HL-60/S4 treated with retinoic acid at 250 ng/mL for 4 days and 3 days (cell line): ENCODE measurements around the gene TPPP2.

Source experiments
- in situ Hi-C: fragments of 300-500 bp; cut with MboI; formaldehyde crosslinking; loops from 2 replicates; pipeline ENCODE4 v1.7.0; 2022; ENCODE audit warnings: low sequenced_read_pairs

Gene TPPP2

DNA sequence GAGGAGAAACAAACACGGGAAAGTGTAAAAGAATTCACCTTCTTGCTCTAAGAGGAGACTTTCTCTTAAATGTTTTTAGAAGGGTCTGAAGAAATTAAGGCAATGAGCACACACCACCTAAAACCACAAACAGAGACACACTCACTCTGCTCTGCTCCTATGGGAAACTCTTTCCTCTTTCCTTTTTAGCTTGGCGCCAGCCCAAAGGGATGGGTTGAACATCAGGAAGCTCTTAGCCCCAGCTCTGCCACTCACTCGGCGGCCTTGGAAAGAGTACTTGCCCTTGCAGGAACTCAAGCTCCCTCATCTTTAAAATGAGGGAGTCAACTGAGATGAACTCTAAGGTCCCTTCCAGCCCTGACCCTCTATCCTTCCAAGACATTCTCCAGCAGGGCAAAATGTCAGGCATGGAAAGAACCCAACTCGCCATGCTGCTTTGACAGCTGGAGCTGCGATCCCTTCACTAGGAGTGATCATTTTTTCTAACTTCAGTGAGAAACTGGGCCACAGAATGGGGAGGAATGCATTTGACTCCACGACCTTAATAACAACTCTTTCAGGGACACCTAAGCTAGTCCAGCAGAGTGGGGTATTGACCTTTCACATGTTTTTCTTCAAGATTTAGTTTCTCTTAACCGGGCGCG, 26.6 kb downstream of the TPPP2 start:
- in situ Hi-C loops: no loop called here

DNA sequence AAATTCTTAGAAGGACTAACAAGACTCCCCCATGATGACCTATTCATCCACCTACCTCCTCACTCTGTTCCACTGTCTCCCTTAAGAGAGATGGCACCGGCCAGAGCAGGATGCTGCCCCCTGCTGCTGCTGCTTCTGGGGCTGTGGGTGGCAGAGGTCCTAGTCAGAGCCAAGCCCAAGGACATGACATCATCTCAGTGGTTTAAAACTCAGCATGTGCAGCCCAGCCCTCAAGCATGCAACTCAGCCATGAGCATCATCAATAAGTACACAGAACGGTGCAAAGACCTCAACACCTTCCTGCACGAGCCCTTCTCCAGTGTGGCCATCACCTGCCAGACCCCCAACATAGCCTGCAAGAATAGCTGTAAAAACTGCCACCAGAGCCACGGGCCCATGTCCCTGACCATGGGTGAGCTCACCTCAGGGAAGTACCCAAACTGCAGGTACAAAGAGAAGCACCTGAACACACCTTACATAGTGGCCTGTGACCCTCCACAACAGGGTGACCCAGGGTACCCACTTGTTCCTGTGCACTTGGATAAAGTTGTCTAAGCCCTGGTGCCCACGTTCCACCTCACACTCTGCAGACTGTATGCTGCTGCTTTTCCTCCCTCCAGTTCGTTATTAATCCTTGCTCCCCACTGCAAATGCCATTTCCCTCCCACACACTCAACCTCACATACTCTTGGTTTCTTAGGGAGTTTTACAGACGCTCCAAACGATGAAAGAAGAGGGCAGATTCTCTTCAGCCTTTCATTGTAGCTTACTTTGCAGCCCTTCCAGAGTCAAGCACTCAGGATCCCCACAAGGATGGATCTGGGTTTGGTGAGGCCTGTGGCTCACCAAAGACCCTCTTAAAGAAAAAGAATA, 28.0 kb downstream of the TPPP2 start, which contains the start of gene RNASE8:
RNASE8 (plus strand) TSS at position 20 of the 873 bp plus-strand sequence; CDS start at position 91, 71 bp downstream.
- in situ Hi-C loops: no loop called here

DNA sequence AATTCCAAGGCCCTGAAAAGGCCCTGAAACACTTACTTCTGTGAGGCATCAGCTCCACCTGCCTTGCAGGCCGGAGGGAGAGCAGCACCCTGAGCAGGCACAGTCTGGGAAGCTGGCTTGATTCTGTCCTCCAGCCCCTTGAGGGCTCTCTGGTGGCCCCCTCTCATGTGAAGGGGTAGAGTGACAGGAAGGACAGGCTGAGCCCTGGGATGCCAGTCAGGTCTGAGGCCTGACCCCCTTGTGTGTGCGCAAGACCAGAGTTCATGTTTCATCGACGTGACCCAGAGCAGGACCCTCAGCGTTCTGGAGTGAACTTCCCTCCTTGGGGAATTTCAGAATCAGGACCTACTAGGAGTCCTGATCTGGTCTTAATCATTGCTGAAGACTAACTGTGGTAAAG, 28.9 kb downstream of the TPPP2 start:
- in situ Hi-C loops: no loop called here

DNA sequence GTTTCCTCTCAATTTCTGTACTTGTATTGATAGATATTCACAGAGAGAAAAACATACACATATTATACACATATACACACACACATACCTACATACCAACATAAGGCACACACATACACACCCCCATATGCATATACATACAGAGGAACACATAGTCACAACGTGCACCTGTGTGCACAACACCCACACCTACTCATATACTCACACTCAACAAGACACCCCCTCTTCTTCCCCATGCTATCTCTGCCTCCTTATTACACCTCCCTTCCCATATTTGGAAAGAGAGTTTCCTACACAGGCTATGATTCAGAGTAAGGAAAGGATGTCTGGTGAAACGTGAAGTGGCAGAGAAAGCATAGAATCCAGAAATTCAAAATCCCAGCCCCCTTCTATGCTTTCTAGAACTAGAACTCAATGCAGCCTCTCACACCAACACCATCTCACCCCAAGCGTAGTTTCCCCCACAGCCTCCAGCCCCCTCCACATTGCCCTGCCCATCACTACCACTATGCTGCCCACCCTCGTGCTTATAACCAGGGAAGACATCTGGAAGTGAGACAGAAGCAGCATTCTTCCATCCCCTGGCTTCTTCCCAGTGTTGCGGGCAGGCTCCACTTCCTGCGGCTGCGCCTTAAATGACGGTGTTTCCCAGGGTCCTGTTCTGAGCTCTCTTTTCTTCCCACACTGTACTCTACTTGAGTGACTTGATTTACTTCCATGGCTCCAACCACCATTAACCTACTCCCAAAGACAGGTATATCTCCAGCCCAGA, 30.0 kb downstream of the TPPP2 start:
- in situ Hi-C loops: no loop called here

DNA sequence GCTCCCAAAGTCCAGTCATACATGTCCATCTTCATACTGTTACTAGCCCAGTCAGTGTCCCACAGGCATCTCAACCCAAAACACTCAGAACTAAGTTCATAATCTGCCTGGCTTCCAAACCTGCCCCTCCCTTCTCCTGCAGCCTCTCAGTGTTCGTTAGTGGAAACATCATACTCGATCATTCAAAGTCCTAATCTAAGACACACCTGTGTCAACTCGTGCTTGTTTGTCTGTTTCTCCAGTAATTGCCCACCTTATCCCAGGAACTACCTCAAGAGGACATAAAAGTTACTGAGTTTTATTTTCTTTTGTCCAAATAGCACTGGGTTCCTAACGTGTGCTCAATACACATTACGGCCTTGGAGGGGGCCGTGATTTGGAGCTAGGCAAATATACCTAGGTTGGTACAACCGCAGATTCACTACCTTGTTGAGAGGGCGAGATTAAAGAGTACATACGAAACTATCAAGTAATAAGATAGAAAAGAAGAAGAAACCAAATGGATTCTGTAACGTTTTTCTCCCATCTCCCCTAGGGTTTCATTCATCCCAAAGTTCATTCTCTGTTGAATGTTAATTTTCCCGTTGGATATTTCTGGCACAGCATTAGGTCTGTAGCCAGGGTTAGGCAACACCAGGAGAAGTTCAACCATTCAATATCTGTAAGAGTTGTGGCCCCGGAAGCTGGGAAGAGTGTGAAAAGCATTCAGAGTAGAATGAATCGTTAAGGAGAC, 30.8 kb downstream of the TPPP2 start:
- in situ Hi-C loops: no loop called here

DNA sequence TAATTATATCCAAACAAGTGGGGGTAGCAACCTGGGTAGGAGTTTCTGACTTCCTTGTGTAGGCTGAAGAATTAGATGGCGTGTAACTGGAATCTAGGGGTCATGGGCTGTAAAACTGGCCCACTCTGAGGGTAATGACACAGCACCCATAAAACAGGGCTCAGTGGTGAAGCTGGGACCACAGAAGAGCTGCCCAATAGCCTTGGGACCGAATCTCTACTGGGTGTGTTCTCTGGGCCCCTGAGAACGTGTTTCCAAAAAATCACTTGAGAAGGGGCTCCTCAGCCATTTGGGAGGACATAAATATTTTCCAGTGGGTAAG, 31.3 kb downstream of the TPPP2 start:
- in situ Hi-C loops: no loop called here

DNA sequence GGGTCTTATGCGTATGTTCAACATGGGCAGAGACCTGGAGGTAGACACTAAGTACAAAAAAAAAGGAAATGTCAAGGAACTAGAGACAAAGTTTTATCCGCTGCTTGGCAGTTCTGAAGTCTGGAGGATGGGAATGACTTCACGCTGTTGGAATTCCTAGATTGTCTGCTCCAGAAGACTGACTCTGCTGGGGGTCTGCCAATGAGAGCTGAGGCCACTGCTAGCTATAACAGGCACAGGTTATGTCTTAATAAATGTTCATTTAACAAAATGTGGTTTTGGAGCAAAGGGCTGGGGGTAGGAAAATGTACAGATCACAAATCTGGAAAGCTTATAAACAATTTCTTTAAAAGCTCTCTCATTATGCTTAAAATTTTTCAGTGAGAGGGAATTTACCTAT, 33.5 kb downstream of the TPPP2 start:
- in situ Hi-C loops: no loop called here

DNA sequence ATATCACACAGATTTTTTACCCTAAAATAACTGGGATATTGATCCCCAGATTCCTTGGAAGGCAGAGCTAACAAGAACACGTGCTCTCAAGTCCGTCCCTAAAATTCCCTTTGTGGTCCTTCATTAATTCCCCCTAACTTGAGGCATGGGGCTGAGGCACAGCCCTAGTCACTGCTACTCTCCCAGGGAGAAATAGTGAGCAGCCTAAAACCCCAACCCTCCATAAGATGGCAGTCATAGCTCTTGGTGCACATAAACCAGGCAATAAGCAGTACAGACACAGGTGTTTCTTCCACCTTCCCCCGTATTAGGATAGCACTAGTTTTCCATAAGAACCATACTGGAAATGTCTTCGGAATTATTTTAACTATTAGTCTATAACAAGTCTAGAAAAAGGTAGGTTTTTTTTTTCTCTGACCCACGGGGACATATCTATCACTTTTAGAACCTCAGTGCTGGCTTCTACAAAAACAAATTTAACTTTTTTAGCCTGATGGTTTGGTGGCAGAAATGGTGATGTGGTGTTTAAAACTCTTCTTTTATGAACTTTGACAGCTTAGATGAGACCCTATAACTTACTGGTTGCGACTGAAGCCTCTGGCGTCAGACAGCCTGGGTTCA, 37.0 kb downstream of the TPPP2 start:
- in situ Hi-C loops: no loop called here

DNA sequence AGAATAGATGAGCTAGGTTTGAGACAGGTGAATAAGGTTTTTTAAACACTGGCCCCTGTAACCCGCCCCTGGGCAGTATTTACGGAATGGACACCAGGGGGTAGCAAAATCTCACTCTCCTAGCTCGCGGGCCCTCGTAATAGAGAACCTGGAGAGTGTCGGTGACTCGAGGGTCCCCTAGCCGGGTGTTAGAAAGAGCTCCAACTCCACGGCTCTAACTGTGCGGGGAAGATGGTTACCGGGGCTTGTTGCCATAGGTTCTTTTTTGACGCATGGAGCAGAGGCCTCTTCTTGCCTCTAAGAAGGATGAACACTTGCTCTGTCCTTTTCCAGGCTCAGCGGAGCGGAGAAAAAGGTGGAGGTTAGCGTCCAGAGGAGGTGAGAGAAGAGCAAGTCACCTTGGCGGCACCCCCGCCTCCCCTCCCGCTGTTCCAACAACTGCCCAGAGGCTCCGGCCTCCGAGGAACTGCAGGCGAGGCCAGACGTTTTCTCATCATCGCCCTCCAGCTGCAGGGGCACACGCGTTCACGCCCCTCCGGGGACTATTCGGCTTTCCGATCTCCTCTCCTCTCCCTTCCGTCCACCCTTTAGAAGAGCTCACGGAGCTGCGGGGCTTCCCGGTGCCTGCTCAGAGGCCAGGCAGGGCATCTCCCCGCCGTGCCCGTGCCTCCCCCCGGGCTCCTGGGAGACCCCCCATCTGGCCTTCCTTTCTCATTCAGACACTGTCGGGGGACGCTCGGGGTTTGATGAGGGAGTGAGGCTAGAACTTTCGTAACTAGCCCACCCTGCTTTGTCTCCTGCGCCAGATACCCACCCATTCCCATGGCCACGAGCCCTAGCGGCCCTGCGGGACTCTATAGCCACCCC, 38.7 kb downstream of the TPPP2 start:
- in situ Hi-C loops: no loop called here

DNA sequence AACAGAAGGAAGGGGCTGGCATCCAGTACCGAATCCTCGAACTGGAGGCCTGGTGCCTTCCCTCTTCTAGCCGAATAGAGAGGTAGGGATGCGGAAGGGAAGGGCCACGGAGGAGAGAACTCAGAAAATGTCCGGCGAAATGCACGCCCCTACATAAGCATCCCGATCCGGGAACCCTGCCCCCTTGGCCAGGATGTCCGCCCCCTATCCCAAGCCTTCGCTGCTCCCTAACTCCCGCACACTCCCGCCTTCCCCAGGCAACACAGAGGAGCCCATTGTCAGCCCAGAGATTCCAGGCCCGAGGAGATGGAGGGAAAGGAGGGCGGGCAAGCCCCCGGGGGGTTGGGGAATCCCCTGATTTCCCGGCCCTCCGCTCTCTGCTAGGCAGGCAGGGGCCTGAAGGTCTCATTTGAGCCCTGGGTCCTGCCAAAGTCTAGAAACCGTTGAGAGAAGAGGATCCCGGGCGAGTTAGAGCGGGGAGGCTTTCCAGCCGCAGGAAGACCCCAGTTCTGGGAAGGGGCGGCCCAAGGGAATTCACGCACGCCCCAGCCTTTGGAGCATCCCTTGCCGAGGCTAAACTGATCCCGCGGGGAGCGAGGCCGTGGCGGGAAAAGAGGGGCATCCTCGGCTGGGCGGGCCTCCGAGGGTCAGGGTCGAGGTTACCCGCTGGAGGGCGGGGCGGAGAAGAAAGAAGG, 39.5 kb downstream of the TPPP2 start:
- in situ Hi-C loops: no loop called here

DNA sequence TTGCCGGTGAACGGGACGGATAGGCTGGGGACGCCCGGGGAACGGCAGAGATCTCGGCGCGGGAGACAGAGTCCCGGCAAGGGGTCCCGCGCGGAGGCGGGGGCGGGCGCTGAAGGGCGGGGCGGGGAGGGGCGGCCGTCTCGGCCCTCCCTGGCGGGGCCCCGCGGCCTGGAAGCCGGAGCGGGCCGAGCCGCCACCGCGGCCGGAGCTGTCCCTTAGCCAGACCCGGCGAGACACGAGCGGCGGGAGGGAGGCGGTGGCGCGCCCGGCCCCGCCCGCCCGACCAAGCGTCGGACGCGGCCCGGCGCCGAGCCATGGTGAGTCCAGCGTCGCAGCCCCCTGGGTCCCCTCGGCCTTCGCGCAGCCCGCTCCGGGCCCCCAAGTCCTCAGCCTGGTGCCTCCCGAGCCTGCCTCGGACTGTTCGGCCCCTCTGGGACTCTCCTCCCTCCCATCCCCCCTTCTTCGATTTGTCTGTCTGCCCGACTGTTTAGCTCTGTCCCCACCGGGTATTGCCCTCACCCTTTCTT, 40.1 kb downstream of the TPPP2 start, which contains the start of gene ARHGEF40:
ARHGEF40 (plus strand) TSS at position 222 of the 527 bp plus-strand sequence; CDS start at position 315, 93 bp downstream.
- in situ Hi-C loops: no loop called here

DNA sequence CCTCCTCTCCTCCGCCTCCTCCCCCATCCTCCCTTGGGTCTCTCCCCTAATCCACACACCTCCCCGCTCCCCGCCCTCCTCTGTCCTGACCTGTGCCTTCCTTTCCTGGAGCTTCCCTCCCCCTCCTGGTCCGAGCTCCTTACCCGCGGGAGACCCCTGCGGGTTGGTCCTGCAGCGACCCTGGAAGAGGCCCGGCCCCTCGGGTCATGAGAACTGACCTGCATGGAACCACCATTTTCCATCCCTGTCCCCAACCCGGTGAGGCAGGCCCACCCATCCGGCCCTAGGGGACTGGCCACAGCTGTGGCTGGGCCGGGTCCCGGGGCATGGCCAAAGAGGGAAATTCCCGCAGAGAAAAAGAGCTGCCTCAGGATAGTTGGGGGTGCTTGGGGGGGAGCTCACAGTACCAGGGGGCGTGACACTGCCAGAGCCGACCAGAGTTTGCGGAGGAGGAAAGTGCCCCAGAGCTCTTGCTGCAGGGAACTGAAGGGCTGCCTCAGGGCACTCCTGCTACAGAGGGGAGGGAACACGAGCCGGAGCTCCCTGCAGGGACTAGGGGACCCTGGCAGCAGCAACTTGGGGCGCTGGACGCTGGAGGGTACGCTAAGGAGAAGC, 40.7 kb downstream of the TPPP2 start:
- in situ Hi-C loops: no loop called here

DNA sequence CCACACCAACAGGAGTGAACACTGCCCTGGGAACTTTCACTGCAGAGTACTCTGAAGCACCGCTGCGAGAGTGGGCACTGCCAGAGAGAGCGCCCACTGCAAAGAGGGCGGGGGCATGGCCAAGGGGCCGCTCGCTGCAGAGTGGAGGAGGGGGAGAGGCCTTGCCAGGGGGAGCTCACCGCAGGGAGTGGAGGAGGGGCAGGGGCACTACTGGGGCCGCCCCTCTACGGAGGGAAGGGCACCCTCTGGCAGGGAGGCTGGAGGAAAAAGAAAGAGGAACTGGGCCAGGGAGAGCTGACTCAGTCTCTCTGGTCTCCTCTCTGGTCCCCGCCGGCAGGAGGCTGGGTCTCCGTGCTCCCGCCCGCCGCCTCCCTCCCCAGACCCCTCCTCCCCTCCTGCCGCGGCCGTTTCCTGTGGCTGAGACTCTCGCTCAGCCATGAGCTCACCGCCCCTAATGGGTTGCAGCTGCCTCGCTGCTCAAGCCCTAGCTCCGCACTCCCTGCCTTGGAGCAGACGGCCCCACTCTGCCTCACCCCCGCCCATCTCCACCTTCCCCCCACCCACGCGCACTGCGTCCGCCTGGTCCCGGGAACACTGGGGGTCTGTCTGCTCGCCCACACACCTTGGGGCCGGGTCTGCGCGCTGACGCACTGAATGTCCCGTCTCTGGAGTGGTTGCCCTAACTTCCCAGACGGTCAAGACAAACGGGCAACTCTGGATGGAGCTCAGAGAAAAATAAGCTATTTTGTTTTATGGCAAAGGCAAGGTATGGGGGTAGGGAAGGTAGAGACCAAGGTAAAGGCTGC, 41.4 kb downstream of the TPPP2 start:
- in situ Hi-C loops: no loop called here

DNA sequence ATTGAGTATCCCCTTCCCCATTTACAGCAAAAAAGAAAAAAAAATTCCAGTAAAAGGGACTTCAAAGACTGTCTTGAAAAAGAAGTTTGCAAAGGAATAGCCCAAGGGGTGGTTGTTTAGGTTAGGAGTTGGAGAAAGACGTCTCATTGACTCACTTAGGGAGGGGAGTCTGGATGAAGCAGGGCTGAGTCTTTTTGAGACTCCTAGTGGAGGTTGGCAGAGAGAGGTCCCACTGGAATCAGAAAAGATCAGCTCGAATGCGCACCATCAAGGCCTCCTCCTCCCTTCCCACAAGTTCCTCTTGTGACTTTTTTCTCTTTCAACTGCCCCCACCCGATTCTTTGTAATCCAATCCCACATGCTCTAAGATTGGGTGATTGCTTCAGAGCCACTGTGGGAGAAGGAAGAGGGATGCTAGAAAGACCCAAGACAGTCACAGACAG, 42.0 kb downstream of the TPPP2 start:
- in situ Hi-C loops: no loop called here

DNA sequence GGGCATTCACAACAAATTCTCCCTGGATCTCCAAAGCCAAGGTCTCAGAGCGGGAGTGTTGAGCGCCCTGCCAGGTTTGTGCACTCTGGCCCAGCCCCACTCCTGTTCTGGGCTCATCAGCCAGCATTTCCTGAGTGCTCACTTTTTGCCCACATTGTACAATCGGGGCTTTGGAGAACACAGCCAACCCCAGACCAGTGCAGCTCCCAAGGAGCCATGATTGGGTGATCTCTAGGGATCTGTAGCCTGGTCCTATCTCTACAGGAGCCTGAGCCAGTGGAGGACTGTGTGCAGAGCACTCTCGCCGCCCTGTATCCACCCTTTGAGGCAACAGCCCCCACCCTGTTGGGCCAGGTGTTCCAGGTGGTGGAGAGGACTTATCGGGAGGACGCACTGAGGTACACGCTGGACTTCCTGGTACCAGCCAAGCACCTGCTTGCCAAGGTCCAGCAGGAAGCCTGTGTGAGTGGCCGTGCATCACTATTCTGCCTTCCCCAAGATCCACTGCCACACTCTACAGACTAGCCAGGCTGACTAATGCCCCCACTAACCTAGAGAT, 42.8 kb downstream of the TPPP2 start:
- in situ Hi-C loops: no loop called here

DNA sequence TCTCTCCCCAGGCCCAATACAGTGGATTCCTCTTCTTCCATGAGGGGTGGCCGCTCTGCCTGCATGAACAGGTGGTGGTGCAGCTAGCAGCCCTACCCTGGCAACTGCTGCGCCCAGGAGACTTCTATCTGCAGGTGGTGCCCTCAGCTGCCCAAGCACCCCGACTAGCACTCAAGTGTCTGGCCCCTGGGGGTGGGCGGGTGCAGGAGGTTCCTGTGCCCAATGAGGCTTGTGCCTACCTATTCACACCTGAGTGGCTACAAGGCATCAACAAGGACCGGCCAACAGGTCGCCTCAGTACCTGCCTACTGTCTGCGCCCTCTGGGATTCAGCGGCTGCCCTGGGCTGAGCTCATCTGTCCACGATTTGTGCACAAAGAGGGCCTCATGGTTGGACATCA, 43.9 kb downstream of the TPPP2 start:
- in situ Hi-C loops: no loop called here
